OCI-LY7 (cell line): ENCODE results near the gene APIP. TPM values are rescaled to one million over a fixed set of nuclear protein-coding genes. Genes with fewer than 3 reads are reported as not detected.

Experiments used
- BruUV-seq: library from RNA; stranded (reverse); fragments of 400-500 nt; replicated peaks from 2 replicates; lab custom pipeline; 2021; lab: Mats Ljungman, UMichigan
- CTCF ChIA-PET: fragments of 300-600 bp; sonication (Branson Sonifier 250); formaldehyde crosslinking; loops from one replicate; lab custom pipeline; 2022; ENCODE audit warnings: antibody characterized with exemption; ENCODE audit not compliant: unreplicated experiment; lab: Charles Lee
- POLR2A ChIA-PET: fragments of 300-600 bp; sonication (Branson Sonifier 250); formaldehyde crosslinking; loops from one replicate; lab custom pipeline; 2022; ENCODE audit warnings: antibody characterized with exemption; lab: Charles Lee
- DNase-seq: peaks from one replicate; pipeline ENCODE4 v3.0.0-alpha.2; 2015; ENCODE audit warnings: low spot score
- H2AFZ ChIP-seq: fragments of 200-600 bp; sonication (generic), shearing (Covaris generic); 2 replicates; pipeline ENCODE4 v1.6.1; 2014; ENCODE audit warnings: mild to moderate bottlenecking, antibody characterized with exemption, low read length, moderate library complexity
- H3K27ac ChIP-seq: fragments of 200-600 bp; sonication (generic); 2 replicates; pipeline ENCODE4 v1.5.1; 2014; ENCODE audit warnings: mixed run types, low read depth, mild to moderate bottlenecking, moderate library complexity, low read length, inconsistent platforms; ENCODE audit not compliant: poor library complexity, severe bottlenecking
- H3K36me3 ChIP-seq: fragments of 200-600 bp; sonication (generic); 2 replicates; pipeline ENCODE4 v1.6.1; 2014; ENCODE audit warnings: mild to moderate bottlenecking, antibody characterized with exemption, low read length, moderate library complexity, mixed read lengths; ENCODE audit not compliant: insufficient read depth
- H3K4me1 ChIP-seq: fragments of 200-600 bp; sonication (generic); 2 replicates; pipeline ENCODE4 v1.5.1; 2014; ENCODE audit warnings: mild to moderate bottlenecking, low read length; ENCODE audit not compliant: insufficient read depth, poor library complexity, severe bottlenecking
- H3K4me2 ChIP-seq: fragments of 200-600 bp; sonication (generic); 2 replicates; pipeline ENCODE4 v1.6.1; 2014; ENCODE audit warnings: mild to moderate bottlenecking, low read length
- H3K4me3 ChIP-seq: fragments of 200-600 bp; sonication (generic); 2 replicates; pipeline ENCODE4 v1.5.1; 2014; ENCODE audit warnings: mild to moderate bottlenecking, low read depth, low read length; ENCODE audit not compliant: poor library complexity, severe bottlenecking
- H3K79me2 ChIP-seq: fragments of 200-600 bp; sonication (generic); 2 replicates; pipeline ENCODE4 v1.6.1; 2016; ENCODE audit warnings: low read depth, mild to moderate bottlenecking, low read length, moderate library complexity, mixed read lengths; ENCODE audit not compliant: insufficient read depth
- H3K9me2 ChIP-seq: fragments of 200-600 bp; sonication (generic); 2 replicates; pipeline ENCODE4 v1.6.1; 2016; ENCODE audit warnings: mild to moderate bottlenecking, low read length, mixed read lengths; ENCODE audit not compliant: insufficient read depth
- H3K9me3 ChIP-seq: fragments of 200-600 bp; sonication (generic); 2 replicates; pipeline ENCODE4 v1.6.1; 2014; ENCODE audit warnings: mild to moderate bottlenecking, mixed run types, low read length, mixed read lengths
- H4K20me1 ChIP-seq: fragments of 200-600 bp; sonication (generic); 2 replicates; pipeline ENCODE4 v1.6.1; 2014; ENCODE audit warnings: mild to moderate bottlenecking, antibody characterized with exemption, low read length, moderate library complexity, mixed read lengths; ENCODE audit not compliant: insufficient read depth
- EZH2phosphoT487 ChIP-seq: fragments of 200-600 bp; sonication (generic); IDR thresholded peaks from 2 replicates; pipeline ENCODE4 v1.6.1; 2018; ENCODE audit warnings: low read depth, borderline replicate concordance, mild to moderate bottlenecking, mixed run types, antibody characterized with exemption, low read length, moderate library complexity, mixed read lengths
- intact Hi-C: fragments of 100-400 bp; cut with micrococcal nuclease; formaldehyde crosslinking; loops from one replicate; pipeline ENCODE4 v1.10.0; 2022; ENCODE audit not compliant: unreplicated experiment
- total RNA-seq, 2 experiments: library from RNA; depleted of rRNA in 1 of 2; stranded (reverse); fragments of >200 nt in 1 of 2; shearing (Covaris generic) in 1 of 2; gene quantifications; 2 replicates each; pipeline ENCODE4 v1.2.3, GENCODE V29; 2014 to 2022
- TF ChIP-seq, protein P1 (sequence below): fragments of 200-600 bp; sonication (generic); conservative IDR thresholded peaks from 2 replicates; pipeline ENCODE4 v1.5.1; 2014; ENCODE audit warnings: mild to moderate bottlenecking, antibody characterized with exemption, low read length, moderate library complexity, mixed read lengths

Gene APIP
- total RNA-seq, 2 experiments from 2014 or later: 40.7 to 66.2 TPM

- Histone ChIP-seq H2AFZ (no peak overlapping the region), H3K27ac (no peak overlapping the region), H3K4me2 (no peak overlapping the region), H4K20me1 (no peaks in the 10 kb centered on the region), H3K4me1 (no peaks in the 10 kb centered on the region), H3K9me3 (no peaks in the 10 kb centered on the region), H3K79me2 (0 out of 2 replicates have a peak, but pooled peaks cover 3% of the 10 kb centered on the region), H3K36me3 (no peaks in the 10 kb centered on the region), H3K9me2 (no peaks in the 10 kb centered on the region), H3K4me3 (no peak overlapping the region)
- ChIA-PET CTCF (interaction anchor here (0.5 kb wide), 1 partner anchor 49 kb away, joined by 3 read pairs; no protein-coding TSS in a partner anchor), POLR2A (interaction anchor here (1.0 to 1.7 kb wide), 2 partner anchors 9 to 26 kb away, joined by 3 to 6 read pairs; no protein-coding TSS in a partner anchor)
- BruUV-seq: no TSS peak
- intact Hi-C loops: no loop called here
- TF ChIP-seq, protein P1, sequence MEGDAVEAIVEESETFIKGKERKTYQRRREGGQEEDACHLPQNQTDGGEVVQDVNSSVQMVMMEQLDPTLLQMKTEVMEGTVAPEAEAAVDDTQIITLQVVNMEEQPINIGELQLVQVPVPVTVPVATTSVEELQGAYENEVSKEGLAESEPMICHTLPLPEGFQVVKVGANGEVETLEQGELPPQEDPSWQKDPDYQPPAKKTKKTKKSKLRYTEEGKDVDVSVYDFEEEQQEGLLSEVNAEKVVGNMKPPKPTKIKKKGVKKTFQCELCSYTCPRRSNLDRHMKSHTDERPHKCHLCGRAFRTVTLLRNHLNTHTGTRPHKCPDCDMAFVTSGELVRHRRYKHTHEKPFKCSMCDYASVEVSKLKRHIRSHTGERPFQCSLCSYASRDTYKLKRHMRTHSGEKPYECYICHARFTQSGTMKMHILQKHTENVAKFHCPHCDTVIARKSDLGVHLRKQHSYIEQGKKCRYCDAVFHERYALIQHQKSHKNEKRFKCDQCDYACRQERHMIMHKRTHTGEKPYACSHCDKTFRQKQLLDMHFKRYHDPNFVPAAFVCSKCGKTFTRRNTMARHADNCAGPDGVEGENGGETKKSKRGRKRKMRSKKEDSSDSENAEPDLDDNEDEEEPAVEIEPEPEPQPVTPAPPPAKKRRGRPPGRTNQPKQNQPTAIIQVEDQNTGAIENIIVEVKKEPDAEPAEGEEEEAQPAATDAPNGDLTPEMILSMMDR: no peak
- TF ChIP-seq EZH2phosphoT487: no peak
- DNase-seq: no peak
Observed at GRCh38 chr11:34938611-34939010, 22.4 kb upstream of the APIP start.

DNA sequence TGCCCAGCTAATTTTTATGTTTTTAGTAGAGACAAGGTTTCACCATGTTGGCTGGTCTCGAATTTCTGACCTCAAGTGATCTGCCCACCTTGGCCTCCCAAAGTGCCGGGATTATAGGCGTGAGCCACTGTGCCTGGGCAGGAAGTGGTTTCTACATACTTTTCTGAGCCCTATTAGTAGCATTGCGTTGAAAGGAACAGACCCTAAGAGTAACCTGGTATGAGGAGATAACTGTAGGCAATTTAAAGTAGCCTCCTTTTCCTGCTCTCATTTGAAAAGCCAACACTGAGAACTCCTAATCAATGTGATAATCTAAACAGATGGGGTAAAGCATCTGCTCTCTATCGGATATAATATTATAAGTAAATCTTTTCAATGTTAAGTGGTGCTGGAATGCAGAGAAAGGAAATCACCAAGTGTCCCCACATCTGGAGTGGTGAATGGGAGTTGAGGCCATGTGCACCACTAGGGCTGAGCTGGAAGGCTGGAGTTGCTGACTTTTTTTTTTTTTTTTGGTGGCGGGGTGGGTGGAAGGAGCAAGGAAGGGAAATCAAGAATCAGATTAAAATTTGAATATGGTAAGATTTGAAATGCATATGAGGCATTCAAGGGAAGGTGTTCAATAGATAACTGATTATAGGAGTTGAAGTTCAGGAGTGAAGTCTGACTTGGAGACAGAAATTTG lies 20.9 kb upstream of the APIP start:
- no peaks in the 10 kb centered on the region for H4K20me1 ChIP-seq
- DNase-seq: no peak
- H3K36me3 ChIP-seq: peaks cover 12% of the 10 kb centered on the region; the same call in 1 of the 2 replicates
- no peak overlapping the region for H2AFZ ChIP-seq
- no peak overlapping the region for H3K4me3 ChIP-seq
- H3K9me3 ChIP-seq: no peaks in the 10 kb centered on the region
- H3K79me2 ChIP-seq: 0 out of 2 replicates have a peak, but pooled peaks cover 3% of the 10 kb centered on the region
- no peak overlapping the region for H3K27ac ChIP-seq
- ChIA-PET CTCF (no interaction called here), POLR2A (interaction anchor here (0.7 kb wide), 1 partner anchor 150 kb away, joined by 3 read pairs; no protein-coding TSS in a partner anchor)
- H3K4me1 ChIP-seq: no peaks in the 10 kb centered on the region
- no peak for TF ChIP-seq EZH2phosphoT487
- TF ChIP-seq, protein P1: no peak
- H3K4me2 ChIP-seq: no peak overlapping the region
- no peaks in the 10 kb centered on the region for H3K9me2 ChIP-seq
- no TSS peak for BruUV-seq
- intact Hi-C loops: no loop called here
